Suprapubic skin (tissue), 3 donors: ENCODE data around the gene OTUB2.

Source experiments
- EP300 ChIP-seq: sonication (generic); formaldehyde crosslinking; IDR thresholded peaks from one replicate; pipeline ENCODE4 v1.6.1; 2017; ENCODE audit warnings: antibody characterized with exemption
- POLR2A ChIP-seq, 2 donors: fragments of 450-650 bp; IDR thresholded peaks; one replicate each; pipeline ENCODE4 v1.6.1; 2017; ENCODE audit warnings: antibody characterized with exemption in 2 of 2, mild to moderate bottlenecking in 2 of 2, moderate library complexity in 2 of 2
- TF ChIP-seq, protein P1 (sequence below), 2 donors: fragments of 200-600 bp in 1 of 2; fragments of 450-650 bp in 1 of 2; sonication (generic) in 1 of 2; IDR thresholded peaks; one replicate each; pipeline ENCODE4 v1.5.1; 2016 to 2019; ENCODE audit warnings: antibody characterized with exemption in 2 of 2, mild to moderate bottlenecking in 1 of 2, moderate library complexity in 1 of 2

DNA sequence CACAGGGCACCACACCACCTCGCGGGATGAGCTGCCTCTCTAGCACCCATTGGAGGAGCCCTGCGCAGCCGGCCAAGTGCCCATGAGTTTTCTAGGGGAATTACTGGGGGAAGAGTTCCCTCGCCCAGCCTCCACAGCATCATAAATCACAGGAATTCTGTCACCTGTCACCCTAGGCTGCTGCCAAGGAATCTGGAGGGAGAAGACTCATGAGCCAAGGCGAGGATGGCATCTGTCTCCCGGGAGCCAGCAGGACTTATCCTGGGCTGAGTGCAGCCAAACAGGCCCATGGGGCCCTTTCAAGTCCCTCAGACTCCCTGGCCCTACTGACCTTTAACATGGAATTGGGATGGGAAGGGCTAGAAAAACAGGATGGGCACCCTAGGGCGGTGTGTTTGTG lies 7.8 kb upstream of the OTUB2 start:
- TF ChIP-seq, protein P1, sequence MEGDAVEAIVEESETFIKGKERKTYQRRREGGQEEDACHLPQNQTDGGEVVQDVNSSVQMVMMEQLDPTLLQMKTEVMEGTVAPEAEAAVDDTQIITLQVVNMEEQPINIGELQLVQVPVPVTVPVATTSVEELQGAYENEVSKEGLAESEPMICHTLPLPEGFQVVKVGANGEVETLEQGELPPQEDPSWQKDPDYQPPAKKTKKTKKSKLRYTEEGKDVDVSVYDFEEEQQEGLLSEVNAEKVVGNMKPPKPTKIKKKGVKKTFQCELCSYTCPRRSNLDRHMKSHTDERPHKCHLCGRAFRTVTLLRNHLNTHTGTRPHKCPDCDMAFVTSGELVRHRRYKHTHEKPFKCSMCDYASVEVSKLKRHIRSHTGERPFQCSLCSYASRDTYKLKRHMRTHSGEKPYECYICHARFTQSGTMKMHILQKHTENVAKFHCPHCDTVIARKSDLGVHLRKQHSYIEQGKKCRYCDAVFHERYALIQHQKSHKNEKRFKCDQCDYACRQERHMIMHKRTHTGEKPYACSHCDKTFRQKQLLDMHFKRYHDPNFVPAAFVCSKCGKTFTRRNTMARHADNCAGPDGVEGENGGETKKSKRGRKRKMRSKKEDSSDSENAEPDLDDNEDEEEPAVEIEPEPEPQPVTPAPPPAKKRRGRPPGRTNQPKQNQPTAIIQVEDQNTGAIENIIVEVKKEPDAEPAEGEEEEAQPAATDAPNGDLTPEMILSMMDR (IDR thresholded peaks at IDR 0.05) = no peak
- TF ChIP-seq POLR2A (IDR thresholded peaks at IDR 0.05) (no peak), EP300 (no peak)
